Breast epithelium (tissue), 4 donors: ENCODE measurements around the gene FADS6. TPM values are rescaled to one million over a fixed set of nuclear protein-coding genes. Genes with fewer than 3 reads are reported as not detected.

Source experiments
- DNase-seq, 2 donors: peaks; one replicate each; pipeline ENCODE4 v3.0.0-alpha.2; 2019; ENCODE audit warnings: low spot score in 2 of 2
- H3K27ac ChIP-seq, 2 donors: fragments of 200-600 bp; sonication (generic) in 1 of 2; one replicate each; pipeline ENCODE4 v1.5.1; 2016 to 2019; ENCODE audit warnings: mild to moderate bottlenecking in 1 of 2
- H3K27me3 ChIP-seq, 2 donors: fragments of 200-600 bp; sonication (generic) in 1 of 2; one replicate each; pipeline versions ENCODE4 v1.5.1 to v1.6.0; 2017 to 2019; ENCODE audit warnings: control low read depth in 1 of 2, mild to moderate bottlenecking in 1 of 2
- H3K36me3 ChIP-seq: fragments of 200-600 bp; one replicate; pipeline ENCODE4 v1.5.1; 2019
- H3K4me1 ChIP-seq, 2 donors: fragments of 200-600 bp; sonication (generic); one replicate each; pipeline ENCODE4 v1.5.1; 2016 to 2019; ENCODE audit warnings: control low read depth in 1 of 2
- H3K4me3 ChIP-seq, 3 donors: fragments of 200-600 bp; sonication (generic); 1 replicate in 2 of 3; 2 replicates in 1 of 3; pipeline ENCODE4 v1.5.1; 2016 to 2019; ENCODE audit warnings: mild to moderate bottlenecking in 3 of 3, moderate library complexity in 2 of 3
- H3K9me3 ChIP-seq, 2 donors: fragments of 200-600 bp; sonication (generic) in 1 of 2; one replicate each; pipeline ENCODE4 v1.5.1; 2016 to 2019; ENCODE audit warnings: control low read depth in 1 of 2
- CTCF ChIP-seq, 3 donors: fragments of 450-650 bp; IDR thresholded peaks; one replicate each; pipeline ENCODE4 v1.5.1; 2016 to 2017; ENCODE audit warnings: antibody characterized with exemption in 3 of 3, mild to moderate bottlenecking in 3 of 3, moderate library complexity in 3 of 3
- POLR2A ChIP-seq: fragments of 450-650 bp; IDR thresholded peaks from one replicate; pipeline ENCODE4 v1.6.1; 2016; ENCODE audit warnings: antibody characterized with exemption, mild to moderate bottlenecking, moderate library complexity
- POLR2AphosphoS5 ChIP-seq, 3 donors: sonication (generic); formaldehyde crosslinking; IDR thresholded peaks; one replicate each; pipeline ENCODE4 v1.6.1; 2017; ENCODE audit warnings: antibody characterized with exemption in 3 of 3
- intact Hi-C: fragments of 100-400 bp; cut with DNase I; formaldehyde crosslinking; loops from one replicate; pipeline ENCODE4 v1.15.1; 2023; ENCODE audit warnings: low total_unique reads
- total RNA-seq, 3 donors: library from RNA; depleted of rRNA; stranded (reverse); fragments of >200 nt; gene quantifications; one replicate each; pipeline ENCODE4 v1.1.0, GENCODE V29; 2016

FADS6 gene
- total RNA-seq, 3 donors from 2014 or later, result 0.33 to 0.80 TPM; not detected in 1

GRCh38 chr17:74868908-74869255 is 24.6 kb downstream of the FADS6 start:
- H3K9me3 ChIP-seq, result no peaks in the 10 kb centered on the region
- H3K27me3 ChIP-seq, result no peaks in the 10 kb centered on the region
- no peak for DNase-seq
- H3K36me3 ChIP-seq, result no peaks in the 10 kb centered on the region
- H3K27ac ChIP-seq, result no peak overlapping the region
- TF ChIP-seq POLR2AphosphoS5 (IDR thresholded peaks at IDR 0.05), result no peak
- TF ChIP-seq CTCF (IDR thresholded peaks at IDR 0.05), result no peak
- TF ChIP-seq POLR2A, result no peak
- intact Hi-C loops, result loop anchor here (10.0 kb wide), 1 partner anchor 74 kb away; no protein-coding TSS in a partner anchor
- H3K4me3 ChIP-seq, result no peak overlapping the region
- H3K4me1 ChIP-seq, result peaks cover 0 to 5% of the 10 kb centered on the region in 2 donors

DNA sequence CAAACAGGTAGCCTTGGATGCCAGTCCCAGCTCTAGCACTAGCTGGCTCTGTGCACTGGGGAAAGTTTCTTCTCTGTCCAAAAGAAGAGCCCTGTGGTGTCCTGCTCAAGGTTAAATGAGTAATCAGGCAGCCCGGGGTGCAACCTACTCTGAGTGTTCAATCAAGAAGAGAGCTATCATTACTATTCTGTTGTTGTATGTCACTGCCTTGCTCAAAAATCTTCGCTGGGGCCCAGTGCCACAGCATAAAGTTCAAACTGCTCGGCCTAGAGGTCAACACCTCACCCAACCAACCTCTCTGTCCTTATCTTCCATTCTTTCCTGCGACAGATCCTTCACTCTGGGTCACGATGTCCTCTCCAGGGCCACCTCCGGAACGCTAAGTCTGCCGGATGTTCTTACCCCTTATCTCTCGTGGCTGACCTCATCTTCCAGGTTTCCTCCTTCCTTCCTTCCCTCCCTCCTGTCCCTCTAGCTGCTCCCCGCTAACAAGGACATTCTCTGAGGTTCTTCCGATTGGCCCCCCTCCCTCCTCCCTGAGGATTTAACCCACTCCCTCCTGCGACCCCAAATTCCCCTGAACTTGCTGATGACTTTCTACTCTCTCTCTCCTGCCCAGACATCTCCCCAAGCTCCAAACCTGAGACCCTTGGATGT is 25.1 kb downstream of the FADS6 start:
- Histone ChIP-seq H3K9me3 (no peaks in the 10 kb centered on the region), H3K4me1 (peaks cover 0 to 5% of the 10 kb centered on the region in 2 donors), H3K27ac (no peak overlapping the region), H3K4me3 (no peak overlapping the region), H3K36me3 (no peaks in the 10 kb centered on the region), H3K27me3 (no peaks in the 10 kb centered on the region)
- TF ChIP-seq CTCF (IDR thresholded peaks at IDR 0.05) (no peak), POLR2AphosphoS5 (IDR thresholded peaks at IDR 0.05) (no peak), POLR2A (no peak)
- intact Hi-C loops, result loop anchor here (10.0 kb wide), 1 partner anchor 74 kb away; no protein-coding TSS in a partner anchor
- no peak for DNase-seq

DNA sequence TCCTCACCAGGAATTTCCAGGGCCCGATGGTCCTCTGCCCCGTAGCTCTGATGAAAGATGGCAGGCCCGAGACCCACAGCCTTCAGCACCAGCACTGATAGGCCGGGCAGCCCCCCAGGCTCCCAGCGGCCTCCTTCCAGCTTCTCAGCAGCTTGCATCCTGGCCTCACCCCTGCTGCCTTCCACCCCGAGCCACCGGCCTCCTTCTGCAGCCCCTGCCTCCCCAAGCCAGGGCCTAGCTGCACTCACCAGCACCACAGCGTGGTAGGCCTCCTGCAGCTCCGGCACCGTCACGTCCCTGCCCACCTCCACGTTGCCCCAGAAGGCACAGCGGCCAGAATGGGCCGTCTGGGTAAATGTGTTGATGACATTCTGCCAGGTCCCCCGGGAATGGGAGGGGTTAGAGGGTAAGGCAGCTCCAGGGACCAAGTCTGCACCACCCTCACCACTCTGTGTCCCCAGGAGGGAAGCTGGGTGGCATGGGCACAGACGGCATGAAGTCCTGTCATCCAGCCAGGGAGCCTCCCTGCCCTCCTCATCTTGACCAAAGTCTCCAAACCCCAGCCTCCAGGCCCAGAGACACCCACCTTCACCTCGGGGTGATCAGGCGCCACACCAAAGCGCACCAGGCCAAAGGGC is 27.1 kb downstream of the FADS6 start:
- intact Hi-C loops, result loop anchor here (10.0 kb wide), 1 partner anchor 72 kb away; no protein-coding TSS in a partner anchor
- no peak for DNase-seq
- peaks cover 0 to 7% of the 10 kb centered on the region in 2 donors for H3K4me1 ChIP-seq
- peaks cover 0 to 5% of the 10 kb centered on the region in 2 donors for H3K27me3 ChIP-seq
- no peaks in the 10 kb centered on the region for H3K9me3 ChIP-seq
- no peak overlapping the region for H3K27ac ChIP-seq
- TF ChIP-seq POLR2A (no peak), CTCF (IDR thresholded peaks at IDR 0.05) (no peak), POLR2AphosphoS5 (IDR thresholded peaks at IDR 0.05) (no peak)
- H3K36me3 ChIP-seq, result no peaks in the 10 kb centered on the region
- no peak overlapping the region for H3K4me3 ChIP-seq

- no peak for DNase-seq
- H3K36me3 ChIP-seq, result no peaks in the 10 kb centered on the region
- H3K9me3 ChIP-seq, result no peaks in the 10 kb centered on the region
- intact Hi-C loops, result loop anchor here (10.0 kb wide), 1 partner anchor 71 kb away; no protein-coding TSS in a partner anchor
- no peak overlapping the region for H3K27ac ChIP-seq
- no peak overlapping the region for H3K4me3 ChIP-seq
- H3K27me3 ChIP-seq, result peaks cover 3 to 12% of the 10 kb centered on the region in 2 donors
- H3K4me1 ChIP-seq, result peaks cover 6 to 14% of the 10 kb centered on the region in 2 donors
- TF ChIP-seq CTCF (IDR thresholded peaks at IDR 0.05) (no peak), POLR2A (no peak), POLR2AphosphoS5 (IDR thresholded peaks at IDR 0.05) (no peak)
These were observed 27.8 kb downstream of the FADS6 start for GRCh38 chr17:74865504-74866197.
